ENCODE measurements around the gene C1QA. TPM values are rescaled to one million over a fixed set of nuclear protein-coding genes. Genes with fewer than 3 reads are reported as not detected.
"Not testable (repeated sequence)": the region's sequence is repeated elsewhere in the genome, so short reads cannot be mapped to it uniquely, and the experiment has no call there.

C1QA gene
- total RNA-seq, 2 donors from 2014 or later, result not detected

DNA sequence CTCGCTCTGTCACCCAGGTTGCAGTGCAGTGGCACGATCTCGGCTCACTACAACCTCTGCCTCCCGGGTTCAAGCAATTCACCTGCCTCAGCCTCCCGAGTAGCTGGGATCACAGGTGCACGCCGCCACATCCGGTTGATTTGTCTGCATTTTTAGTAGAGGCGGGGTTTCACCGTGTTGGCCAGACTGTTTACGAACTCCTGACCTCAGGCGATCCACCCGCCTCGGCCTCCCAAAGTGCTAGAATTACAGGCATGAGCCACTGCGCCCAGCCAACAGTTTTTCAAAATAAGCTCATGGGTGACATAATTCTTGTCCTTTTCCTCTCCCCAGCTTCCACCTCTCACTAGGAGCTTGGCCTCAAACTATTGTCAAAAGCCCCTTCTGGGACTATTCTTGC, 39.7 kb downstream of the C1QA start:
- not testable (repeated sequence) for DNase-seq; H3K36me3 Mint-ChIP-seq (ENCODE audit: insufficient read depth in 2 of 2); ATAC-seq (replicated peaks in 1 of 2); H3K4me3 Mint-ChIP-seq; H3K27ac Mint-ChIP-seq; H3K9me3 Mint-ChIP-seq
- Mint-ChIP-seq H3K4me1 (ENCODE audit: low read depth) (peaks cover 10% of the 10 kb centered on the region), H3K27me3 (ENCODE audit: low read depth) (peaks cover 36% of the 10 kb centered on the region)

- peaks cover 31% of the 10 kb centered on the region for H3K27me3 Mint-ChIP-seq (ENCODE audit: low read depth)
- peaks cover 10% of the 10 kb centered on the region for H3K4me1 Mint-ChIP-seq (ENCODE audit: low read depth)
- DNase-seq (no peak), ATAC-seq (replicated peaks in 1 of 2) (no peak)
- H3K4me3 Mint-ChIP-seq, result no peak overlapping the region
- no peaks in the 10 kb centered on the region for H3K9me3 Mint-ChIP-seq
- no peaks in the 10 kb centered on the region for H3K36me3 Mint-ChIP-seq (ENCODE audit: insufficient read depth in 2 of 2)
- H3K27ac Mint-ChIP-seq, result no peak overlapping the region
Measured at GRCh38 chr1:22676916-22677583, 40.6 kb downstream of the C1QA start.

DNA sequence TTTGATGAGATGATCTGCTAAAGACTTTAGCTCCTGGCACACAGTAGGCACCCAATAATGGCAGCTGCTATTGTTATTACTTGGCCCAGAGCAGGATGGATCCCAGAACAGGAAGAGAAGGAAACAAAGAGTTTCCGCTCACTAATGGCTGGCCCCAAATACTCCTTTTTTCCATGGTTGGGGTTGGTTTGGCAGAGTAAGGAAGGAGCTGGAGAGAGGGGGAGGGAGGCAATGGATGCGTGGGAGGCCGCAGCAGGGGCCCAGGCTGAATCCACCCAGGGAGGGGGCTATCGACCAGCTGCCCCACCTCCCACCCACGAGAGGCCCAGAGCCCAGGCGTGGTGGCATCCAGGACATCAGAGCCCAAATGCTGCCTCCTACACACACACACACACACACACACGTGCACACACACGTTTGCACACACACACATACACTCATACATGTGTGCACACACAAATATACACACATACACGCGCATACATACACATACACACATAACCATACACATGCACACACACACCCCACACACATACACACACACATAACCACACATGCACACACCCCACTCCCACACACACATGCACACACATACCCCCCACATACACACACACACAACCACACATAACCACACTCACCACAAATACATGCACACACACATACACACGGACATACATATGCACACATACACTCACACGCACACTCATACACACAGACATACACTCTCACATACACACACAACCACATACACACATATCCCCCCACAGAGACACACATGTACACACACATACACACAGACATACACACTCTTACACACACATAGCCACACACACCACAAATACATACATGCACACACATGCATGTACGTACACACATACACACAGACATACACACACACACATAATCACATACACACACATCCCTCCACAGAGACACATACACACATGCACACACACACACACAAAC, 41.8 kb downstream of the C1QA start:
- no peaks in the 10 kb centered on the region for H3K9me3 Mint-ChIP-seq
- H3K4me3 Mint-ChIP-seq, result no peak overlapping the region
- peaks cover 21% of the 10 kb centered on the region for H3K27me3 Mint-ChIP-seq (ENCODE audit: low read depth)
- no peak for ATAC-seq (replicated peaks in 1 of 2)
- H3K4me1 Mint-ChIP-seq (ENCODE audit: low read depth), result peaks cover 10% of the 10 kb centered on the region
- no peak for DNase-seq
- no peak overlapping the region for H3K27ac Mint-ChIP-seq
- H3K36me3 Mint-ChIP-seq (ENCODE audit: insufficient read depth in 2 of 2), result no peaks in the 10 kb centered on the region

- DNase-seq (no peak), ATAC-seq (replicated peaks in 1 of 2) (no peak)
- Mint-ChIP-seq H3K27me3 (ENCODE audit: low read depth) (peaks cover 11% of the 10 kb centered on the region), H3K9me3 (no peaks in the 10 kb centered on the region), H3K4me3 (no peak overlapping the region), H3K36me3 (ENCODE audit: insufficient read depth in 2 of 2) (no peaks in the 10 kb centered on the region), H3K4me1 (ENCODE audit: low read depth) (no peaks in the 10 kb centered on the region), H3K27ac (no peak overlapping the region)
Measured at GRCh38 chr1:22680726-22681125, 44.3 kb downstream of the C1QA start.

GRCh38 chr1:22681556-22682276, 45.3 kb downstream of the C1QA start:
- H3K4me1 Mint-ChIP-seq (ENCODE audit: low read depth), result no peaks in the 10 kb centered on the region
- ATAC-seq (replicated peaks in 1 of 2), result no peak
- H3K36me3 Mint-ChIP-seq (ENCODE audit: insufficient read depth in 2 of 2), result no peaks in the 10 kb centered on the region
- H3K4me3 Mint-ChIP-seq, result no peak overlapping the region
- peaks cover 17% of the 10 kb centered on the region for H3K27me3 Mint-ChIP-seq (ENCODE audit: low read depth)
- H3K9me3 Mint-ChIP-seq, result no peaks in the 10 kb centered on the region
- H3K27ac Mint-ChIP-seq, result no peak overlapping the region
- DNase-seq, result no peak

- H3K9me3 Mint-ChIP-seq, result no peaks in the 10 kb centered on the region
- no peaks in the 10 kb centered on the region for H3K4me1 Mint-ChIP-seq (ENCODE audit: low read depth)
- no peak overlapping the region for H3K4me3 Mint-ChIP-seq
- no peak overlapping the region for H3K27ac Mint-ChIP-seq
- DNase-seq (no peak), ATAC-seq (replicated peaks in 1 of 2) (no peak)
- H3K36me3 Mint-ChIP-seq (ENCODE audit: insufficient read depth in 2 of 2), result no peaks in the 10 kb centered on the region
- peaks cover 25% of the 10 kb centered on the region for H3K27me3 Mint-ChIP-seq (ENCODE audit: low read depth)
Measured at GRCh38 chr1:22683547-22683946, 47.1 kb downstream of the C1QA start.

DNA sequence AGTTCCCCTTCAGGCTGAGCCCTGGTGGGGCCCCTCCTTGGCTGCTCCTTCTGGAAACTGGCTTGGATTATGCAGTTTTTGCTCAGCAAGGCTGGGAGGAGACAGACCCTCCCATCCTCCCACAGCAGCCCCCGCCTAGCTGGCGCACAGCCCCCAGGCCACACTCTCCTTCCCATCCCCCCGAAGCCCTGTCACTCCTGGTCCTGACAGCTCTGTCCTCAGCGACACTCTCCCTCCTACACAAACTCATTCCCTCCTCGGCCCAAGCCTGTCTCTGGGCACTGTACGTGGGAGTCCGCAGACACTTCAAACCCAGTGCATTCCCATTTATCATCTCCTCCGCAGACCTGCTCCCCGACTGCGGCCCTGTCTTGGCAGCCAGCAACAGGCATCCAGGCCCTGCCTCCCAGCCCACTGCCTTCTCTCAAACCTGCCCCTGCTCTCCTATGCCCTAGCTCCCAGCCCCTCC, 49.2 kb downstream of the C1QA start:
- H3K36me3 Mint-ChIP-seq (ENCODE audit: insufficient read depth in 2 of 2), result no peaks in the 10 kb centered on the region
- no peak for DNase-seq
- H3K27ac Mint-ChIP-seq, result no peak overlapping the region
- no peak overlapping the region for H3K4me3 Mint-ChIP-seq
- H3K27me3 Mint-ChIP-seq (ENCODE audit: low read depth), result peaks cover 25% of the 10 kb centered on the region
- no peaks in the 10 kb centered on the region for H3K9me3 Mint-ChIP-seq
- no peaks in the 10 kb centered on the region for H3K4me1 Mint-ChIP-seq (ENCODE audit: low read depth)
- ATAC-seq (replicated peaks in 1 of 2), result no peak

GRCh38 chr1:22687191-22687590, 50.8 kb downstream of the C1QA start:
- Mint-ChIP-seq H3K36me3 (ENCODE audit: insufficient read depth in 2 of 2) (no peaks in the 10 kb centered on the region), H3K4me1 (ENCODE audit: low read depth) (no peaks in the 10 kb centered on the region), H3K27ac (no peak overlapping the region), H3K27me3 (ENCODE audit: low read depth) (peaks cover 25% of the 10 kb centered on the region), H3K4me3 (no peak overlapping the region), H3K9me3 (no peaks in the 10 kb centered on the region)
- ATAC-seq (replicated peaks in 1 of 2) (no peak), DNase-seq (no peak)

DNA sequence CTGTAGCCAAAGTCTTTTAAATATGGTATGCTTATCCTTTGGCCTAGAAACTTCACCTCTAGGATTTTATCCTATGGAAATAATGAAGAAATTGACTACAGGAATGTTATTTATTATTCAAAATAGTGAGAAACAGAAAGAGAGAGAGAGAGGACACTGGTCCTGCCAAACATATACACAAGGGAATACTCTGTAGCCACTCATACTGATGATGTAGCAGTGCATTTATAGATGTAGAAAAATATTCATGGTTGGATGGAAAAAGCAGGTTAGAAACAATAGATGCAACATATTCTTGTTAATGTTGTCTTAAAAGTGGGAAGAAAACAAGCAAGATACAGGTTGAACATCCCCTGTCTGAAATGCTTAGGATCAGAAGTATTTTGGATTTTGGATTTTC, 52.0 kb downstream of the C1QA start:
- H3K27me3 Mint-ChIP-seq (ENCODE audit: low read depth), result peaks cover 24% of the 10 kb centered on the region
- no peaks in the 10 kb centered on the region for H3K9me3 Mint-ChIP-seq
- ATAC-seq (replicated peaks in 1 of 2) (no peak), DNase-seq (no peak)
- no peaks in the 10 kb centered on the region for H3K36me3 Mint-ChIP-seq (ENCODE audit: insufficient read depth in 2 of 2)
- no peak overlapping the region for H3K4me3 Mint-ChIP-seq
- H3K27ac Mint-ChIP-seq, result no peak overlapping the region
- H3K4me1 Mint-ChIP-seq (ENCODE audit: low read depth), result no peaks in the 10 kb centered on the region

Other genes starting within 250 kb of the C1QA start
- gene ZBTB40, start 184.8 kb upstream of the C1QA start, total RNA-seq, result 10 to 100 TPM; 20.2 to 24.8 TPM
- not detected for gene EPHA8, start 73.1 kb upstream of the C1QA start, total RNA-seq
- not detected for gene C1QC, start 7.0 kb downstream of the C1QA start, total RNA-seq
- gene C1QB, start 16.6 kb downstream of the C1QA start, total RNA-seq, result not detected
- gene EPHB2, start 74.2 kb downstream of the C1QA start, total RNA-seq, result under 1 TPM in 1 of 2 donors, not detected in 1; 0.22 TPM